Central memory CD8-positive, alpha-beta T cell (primary cell): ENCODE data around the gene GTF2I.
"Not testable (repeated sequence)": the region's sequence is repeated elsewhere in the genome, so short reads cannot be mapped to it uniquely, and the experiment has no call there.

Experiments
- ATAC-seq: fragments of 150-1000 bp; cut with Tn5 transposase; replicated peaks from 2 replicates; pipeline ENCODE4 v1.10.0; 2022; ENCODE audit warnings: mild to moderate bottlenecking, moderate FRiP score, moderate number of reproducible peaks; ENCODE audit not compliant: poor library complexity, severe bottlenecking; ENCODE audit errors: extremely low read depth
- DNase-seq, 2 donors: peaks; one replicate each; pipeline ENCODE4 v3.0.0; 2021; ENCODE audit warnings: low spot score in 2 of 2
- H3K27ac Mint-ChIP-seq: one replicate; pipeline ENCODE4 v1.8.0; 2022; ENCODE audit warnings: low read depth, mild to moderate bottlenecking, moderate library complexity, mixed read lengths
- H3K27me3 Mint-ChIP-seq: one replicate; pipeline ENCODE4 v1.8.0; 2022; ENCODE audit warnings: mixed read lengths
- H3K36me3 Mint-ChIP-seq: one replicate; pipeline ENCODE4 v1.8.0; 2022; ENCODE audit warnings: mild to moderate bottlenecking, moderate library complexity, mixed read lengths; ENCODE audit not compliant: insufficient read depth
- H3K4me1 Mint-ChIP-seq: one replicate; pipeline ENCODE4 v1.8.0; 2022; ENCODE audit warnings: mixed read lengths
- H3K4me3 Mint-ChIP-seq: one replicate; pipeline ENCODE4 v1.8.0; 2022; ENCODE audit warnings: mild to moderate bottlenecking, moderate library complexity, mixed read lengths
- H3K9me3 Mint-ChIP-seq: one replicate; pipeline ENCODE4 v1.8.0; 2022; ENCODE audit warnings: mixed read lengths

Gene GTF2I

DNA sequence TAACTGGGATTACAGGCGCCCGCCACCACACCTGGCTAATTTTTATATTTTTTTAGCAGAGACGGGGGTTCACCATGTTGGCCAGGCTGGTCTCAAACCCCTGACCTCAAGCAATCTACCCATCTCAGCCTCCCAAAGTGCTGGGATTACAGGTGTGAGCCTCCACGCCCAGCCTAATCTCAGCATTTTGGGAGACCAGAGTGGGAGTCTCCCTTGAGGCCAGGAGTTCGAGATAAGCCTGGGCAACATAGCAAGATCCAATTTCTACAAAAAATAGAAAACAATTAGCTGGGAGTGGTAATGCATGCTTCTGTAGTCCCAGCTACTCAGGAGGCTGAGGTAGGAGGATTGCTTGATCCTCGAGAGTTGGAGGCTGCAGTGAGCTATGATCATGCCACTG, 46.9 kb downstream of the GTF2I start:
- H3K27ac Mint-ChIP-seq, H3K4me3 Mint-ChIP-seq, H3K4me1 Mint-ChIP-seq, H3K9me3 Mint-ChIP-seq, DNase-seq, ATAC-seq, H3K27me3 Mint-ChIP-seq: not testable (repeated sequence)
- H3K36me3 Mint-ChIP-seq, result peaks cover 70% of the 10 kb centered on the region

DNA sequence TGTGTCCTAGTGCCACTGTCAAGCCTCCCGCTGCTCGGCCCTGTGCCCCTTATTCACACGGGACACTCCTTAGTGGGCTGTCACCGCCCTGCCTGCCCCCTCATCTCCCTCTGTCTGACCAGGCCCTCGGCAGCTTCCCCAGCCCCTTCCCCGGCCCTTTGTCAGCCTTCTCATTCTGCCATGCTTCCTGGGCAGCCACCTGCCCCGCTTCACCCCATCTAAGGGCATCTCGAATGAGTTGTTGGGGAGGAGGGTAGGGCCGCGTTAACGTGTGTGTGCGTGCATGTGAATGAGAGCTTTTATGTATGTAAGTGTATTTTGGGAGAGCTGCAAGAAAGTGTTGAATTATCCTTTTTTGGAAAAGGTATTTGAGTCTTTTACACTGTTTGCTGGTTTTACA, 49.7 kb downstream of the GTF2I start:
- Mint-ChIP-seq H3K36me3 (peaks cover 64% of the 10 kb centered on the region), H3K27ac (peak overlapping the region; percentile 22), H3K4me1 (no peaks in the 10 kb centered on the region), H3K9me3 (no peaks in the 10 kb centered on the region), H3K27me3 (no peaks in the 10 kb centered on the region), H3K4me3 (no peak overlapping the region)
- DNase-seq, result no peak
- ATAC-seq, result no peak

DNA sequence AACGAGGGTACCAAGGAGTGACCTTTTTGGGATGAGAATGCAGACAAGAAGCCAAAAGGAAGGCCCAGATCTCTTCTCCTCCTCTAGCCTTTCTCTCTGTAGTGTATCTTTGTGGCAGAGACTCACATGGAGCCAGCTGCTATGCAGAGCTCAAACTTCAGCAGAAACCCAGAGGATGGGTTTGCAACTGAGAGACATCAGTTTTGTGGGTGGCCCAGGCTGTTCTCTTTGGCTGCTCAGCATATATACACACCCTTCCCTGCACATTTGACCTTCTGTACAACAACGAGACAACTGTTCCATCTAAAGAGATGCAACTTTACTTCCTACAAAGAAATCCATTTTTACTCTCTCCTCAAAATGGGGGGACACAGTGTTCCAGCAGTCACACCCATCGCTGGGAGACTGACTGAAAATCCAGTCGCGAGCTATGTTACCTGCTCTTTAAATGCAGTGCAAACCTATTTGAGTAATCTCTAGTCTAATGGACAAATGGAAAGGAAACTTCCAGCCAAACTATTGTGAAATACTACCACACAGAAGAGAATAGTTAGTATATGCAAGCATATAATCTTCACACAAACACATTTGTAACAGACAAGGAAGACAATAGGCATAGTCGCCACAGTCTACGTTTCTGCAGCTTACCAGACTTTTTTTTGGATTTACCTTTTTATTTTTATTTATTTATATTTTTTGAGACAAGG, 51.2 kb downstream of the GTF2I start:
- H3K27me3 Mint-ChIP-seq, result no peaks in the 10 kb centered on the region
- peaks cover 58% of the 10 kb centered on the region for H3K36me3 Mint-ChIP-seq

DNA sequence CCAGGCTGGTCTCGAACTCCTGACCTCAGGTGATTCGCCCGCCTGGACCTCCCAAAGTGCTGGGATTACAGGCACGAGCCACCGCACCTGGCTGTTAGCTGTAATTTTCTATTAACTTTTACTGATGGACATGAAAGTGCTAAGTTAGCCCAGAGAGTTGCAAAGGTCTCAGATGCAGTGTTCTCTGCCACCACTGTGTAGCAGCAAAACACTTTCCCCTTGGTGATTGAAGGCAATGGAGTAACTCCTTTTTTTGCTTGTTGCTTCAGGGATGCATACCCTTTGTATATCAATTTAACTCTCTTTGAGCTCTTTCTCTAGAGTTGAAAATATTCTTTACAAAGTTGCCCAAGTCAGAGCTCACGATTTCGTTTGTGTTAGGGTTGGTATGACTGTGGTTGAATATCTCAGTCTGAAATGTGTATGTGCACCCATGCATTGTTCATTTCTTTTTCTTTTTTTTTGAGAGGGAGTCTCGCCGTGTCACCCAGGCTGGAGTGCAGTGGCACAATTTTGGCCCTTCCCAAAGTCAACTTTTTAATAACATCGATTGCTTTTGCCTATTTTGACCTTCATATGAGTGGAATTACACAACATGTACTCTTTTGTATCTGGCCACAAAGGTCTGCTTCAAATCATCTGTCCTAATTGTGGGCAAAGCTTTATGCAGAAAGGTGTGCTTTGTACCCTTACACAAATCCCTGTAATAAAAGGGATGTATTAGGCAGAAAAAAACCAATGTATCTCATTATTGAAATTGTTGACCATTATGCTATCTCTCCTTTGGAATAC, 52.6 kb downstream of the GTF2I start:
- Mint-ChIP-seq H3K9me3 (no peaks in the 10 kb centered on the region), H3K27me3 (no peaks in the 10 kb centered on the region), H3K36me3 (peaks cover 55% of the 10 kb centered on the region), H3K27ac (no peak overlapping the region), H3K4me3 (no peak overlapping the region), H3K4me1 (no peaks in the 10 kb centered on the region)
- no peak for ATAC-seq
- DNase-seq, result no peak

More for the DNA sequence above, 51.2 kb downstream of the GTF2I start:
- no peaks in the 10 kb centered on the region for H3K9me3 Mint-ChIP-seq
- peak overlapping the region; percentile 29 for H3K27ac Mint-ChIP-seq
- no peak overlapping the region for H3K4me3 Mint-ChIP-seq
- ATAC-seq (no peak), DNase-seq (no peak)
- no peaks in the 10 kb centered on the region for H3K4me1 Mint-ChIP-seq

DNA sequence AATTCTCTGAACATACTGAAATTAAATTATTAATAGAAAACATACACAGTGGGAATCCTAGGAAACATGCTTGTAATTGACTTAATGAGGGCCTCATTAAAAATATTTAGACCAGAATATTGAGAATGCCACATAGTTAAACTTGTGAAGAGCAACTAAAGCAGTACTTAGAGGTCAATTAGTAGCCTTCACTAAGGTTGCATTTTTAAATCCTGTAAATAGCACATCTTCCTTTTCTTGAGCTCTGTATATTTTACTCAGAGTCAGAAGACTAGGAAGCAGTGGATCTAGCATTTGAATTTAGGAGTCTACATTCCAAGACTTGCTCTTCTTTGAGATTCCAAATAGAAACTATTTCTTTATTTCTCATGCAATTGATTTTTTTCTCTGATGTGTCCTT, 56.0 kb downstream of the GTF2I start:
- Mint-ChIP-seq H3K27ac (no peak overlapping the region), H3K9me3 (no peaks in the 10 kb centered on the region), H3K4me1 (no peaks in the 10 kb centered on the region), H3K36me3 (peaks cover 44% of the 10 kb centered on the region), H3K27me3 (no peaks in the 10 kb centered on the region), H3K4me3 (no peak overlapping the region)
- no peak for ATAC-seq
- DNase-seq, result no peak

DNA sequence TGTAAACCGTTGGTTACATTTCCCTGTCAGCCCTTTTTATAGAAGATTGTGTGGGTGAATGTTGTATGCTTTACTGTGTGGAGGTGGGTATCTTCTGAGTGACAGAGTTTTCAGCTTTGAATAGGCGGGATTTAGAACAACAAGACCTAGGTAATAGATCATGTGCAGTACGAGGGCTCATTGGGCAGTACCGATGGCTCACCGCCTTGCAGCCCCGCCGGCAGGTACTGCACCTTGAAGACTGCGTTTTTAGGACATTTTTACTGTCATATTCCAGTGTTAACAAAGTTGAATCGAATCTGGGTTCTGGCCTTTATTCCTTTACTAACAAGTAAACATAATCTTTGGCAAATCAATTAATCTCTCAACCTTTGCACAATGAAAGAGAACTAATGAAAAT, 60.4 kb downstream of the GTF2I start:
- DNase-seq, result no peak
- Mint-ChIP-seq H3K27ac (no peak overlapping the region), H3K9me3 (no peaks in the 10 kb centered on the region), H3K36me3 (peaks cover 37% of the 10 kb centered on the region), H3K27me3 (no peaks in the 10 kb centered on the region), H3K4me3 (no peak overlapping the region), H3K4me1 (peaks cover 5% of the 10 kb centered on the region)
- ATAC-seq, result no peak

DNA sequence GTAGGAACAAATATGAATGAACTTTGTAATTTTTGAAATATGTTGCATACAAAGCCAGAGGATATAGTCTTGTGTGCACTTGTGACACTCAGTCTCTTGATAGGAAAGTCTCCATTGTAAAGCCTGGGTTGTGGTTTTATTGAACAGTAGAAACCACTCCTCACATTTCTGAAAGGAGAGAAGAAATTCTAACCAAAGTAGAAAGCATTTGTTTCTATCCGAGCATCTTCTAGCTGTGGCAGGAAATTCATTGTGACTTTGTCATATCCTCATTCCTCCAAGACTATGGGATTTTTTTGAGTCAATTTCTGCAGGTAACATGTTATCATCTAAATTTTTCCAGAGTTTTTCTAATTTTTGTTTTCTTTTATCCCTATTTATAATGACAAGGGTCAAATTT, 60.8 kb downstream of the GTF2I start:
- DNase-seq (no peak), ATAC-seq (no peak)
- Mint-ChIP-seq H3K27ac (no peak overlapping the region), H3K36me3 (peaks cover 37% of the 10 kb centered on the region), H3K4me3 (no peak overlapping the region), H3K27me3 (no peaks in the 10 kb centered on the region), H3K4me1 (peaks cover 5% of the 10 kb centered on the region), H3K9me3 (no peaks in the 10 kb centered on the region)

DNA sequence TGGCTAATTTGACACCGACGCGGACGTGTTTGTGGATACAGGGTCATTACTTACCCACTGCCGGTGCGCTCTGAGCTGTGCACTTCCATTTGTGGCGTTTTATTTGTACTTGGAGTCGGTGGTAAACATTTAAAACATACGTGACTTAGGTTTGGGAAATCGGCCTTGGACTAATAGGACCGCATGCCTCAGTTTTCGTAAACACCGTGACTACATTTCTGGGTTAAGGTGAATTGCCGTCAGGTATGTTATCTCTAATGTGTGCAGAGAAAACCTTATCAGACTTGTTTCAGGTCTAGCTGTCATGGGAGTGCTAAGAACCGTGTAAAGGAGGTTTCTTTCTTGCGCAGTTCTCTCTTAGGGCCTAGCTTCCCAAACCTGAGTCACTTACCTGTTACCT, 64.6 kb downstream of the GTF2I start:
- no peak overlapping the region for H3K4me3 Mint-ChIP-seq
- H3K27ac Mint-ChIP-seq, result no peak overlapping the region
- peaks cover 27% of the 10 kb centered on the region for H3K36me3 Mint-ChIP-seq

DNA sequence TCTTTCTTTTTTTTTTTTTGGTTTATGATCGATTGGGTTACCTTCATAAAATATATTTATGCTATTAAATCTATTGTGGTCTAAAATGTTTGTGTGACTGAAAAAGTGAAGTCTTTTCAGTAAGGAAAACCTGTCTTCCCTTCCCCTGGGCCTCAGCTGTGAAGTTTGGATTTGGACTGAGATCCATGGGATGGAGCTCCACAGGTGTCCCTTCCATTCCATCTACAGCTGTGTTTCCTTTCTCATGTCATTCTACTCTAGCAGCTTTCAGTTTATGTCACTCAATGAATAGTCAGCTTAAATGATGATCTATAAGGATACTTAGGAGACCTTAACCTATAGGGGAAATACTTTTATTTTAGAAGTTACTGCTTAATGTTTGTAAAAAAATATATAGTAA, 68.3 kb downstream of the GTF2I start:
- peaks cover 11% of the 10 kb centered on the region for H3K36me3 Mint-ChIP-seq
- H3K27me3 Mint-ChIP-seq, result no peaks in the 10 kb centered on the region
- no peaks in the 10 kb centered on the region for H3K9me3 Mint-ChIP-seq
- DNase-seq, result no peak
- no peaks in the 10 kb centered on the region for H3K4me1 Mint-ChIP-seq
- H3K27ac Mint-ChIP-seq, result no peak overlapping the region
- H3K4me3 Mint-ChIP-seq, result no peak overlapping the region
- no peak for ATAC-seq

More for the DNA sequence above, 64.6 kb downstream of the GTF2I start:
- H3K27me3 Mint-ChIP-seq, result no peaks in the 10 kb centered on the region
- peaks cover 5% of the 10 kb centered on the region for H3K4me1 Mint-ChIP-seq
- DNase-seq (no peak), ATAC-seq (no peak)
- no peaks in the 10 kb centered on the region for H3K9me3 Mint-ChIP-seq

DNA sequence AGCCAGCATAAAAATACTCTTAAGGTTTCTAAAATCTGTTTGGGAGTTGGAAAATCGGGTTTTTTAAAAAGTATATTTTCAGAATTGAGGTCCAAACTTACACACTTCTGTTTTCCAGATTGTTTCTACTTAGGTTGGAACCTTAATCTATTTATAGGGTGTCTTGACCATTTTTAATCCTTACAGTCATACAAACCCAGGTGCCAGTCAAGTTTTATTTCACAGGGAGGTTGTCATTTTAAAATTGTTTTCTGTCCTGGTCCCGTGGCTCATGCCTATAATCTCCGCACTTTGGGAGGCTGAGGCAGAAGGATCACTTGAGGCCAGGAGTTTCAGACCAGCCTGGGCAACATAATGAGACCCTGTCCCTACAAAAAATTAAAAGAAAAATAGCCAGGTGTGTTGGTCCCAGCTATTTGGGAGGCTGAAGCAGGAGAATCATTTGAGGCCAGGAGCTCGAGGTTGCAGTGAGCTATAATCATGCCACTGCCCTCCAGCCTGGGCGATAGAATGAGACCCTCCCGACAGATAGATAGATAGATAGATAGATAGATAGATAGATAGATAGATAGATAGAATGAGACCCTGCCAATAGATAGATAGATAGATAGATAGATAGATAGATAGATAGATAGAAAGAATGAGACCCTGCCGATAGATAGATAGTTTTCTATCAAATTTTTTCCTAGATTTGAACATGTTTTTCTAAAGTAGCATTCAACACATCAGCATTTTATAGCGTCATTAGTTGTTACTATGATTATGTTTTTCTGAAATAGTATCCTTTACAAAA, 69.0 kb downstream of the GTF2I start:
- DNase-seq, result no peak
- Mint-ChIP-seq H3K27ac (no peak overlapping the region), H3K36me3 (peaks cover 14% of the 10 kb centered on the region), H3K27me3 (no peaks in the 10 kb centered on the region), H3K4me3 (no peak overlapping the region), H3K4me1 (no peaks in the 10 kb centered on the region), H3K9me3 (no peaks in the 10 kb centered on the region)
- no peak for ATAC-seq

DNA sequence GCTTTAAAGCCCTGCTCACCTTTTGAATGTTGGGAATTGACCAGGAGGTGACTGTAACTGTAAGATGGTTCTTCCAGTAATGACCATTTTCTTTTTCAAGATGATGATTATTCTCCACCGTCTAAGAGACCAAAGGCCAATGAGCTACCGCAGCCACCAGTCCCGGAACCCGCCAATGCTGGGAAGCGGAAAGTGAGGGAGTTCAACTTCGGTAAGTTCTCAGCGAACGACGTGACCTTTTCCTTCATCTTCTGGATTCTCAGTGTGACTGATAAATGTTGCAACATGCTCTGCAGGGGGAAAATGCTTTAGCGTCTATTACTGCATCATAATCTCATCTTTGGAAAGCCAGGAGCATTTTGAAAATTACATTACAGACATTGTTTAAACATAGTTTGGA, 71.2 kb downstream of the GTF2I start:
- H3K9me3 Mint-ChIP-seq, H3K27me3 Mint-ChIP-seq, H3K36me3 Mint-ChIP-seq, ATAC-seq, DNase-seq, H3K4me3 Mint-ChIP-seq, H3K4me1 Mint-ChIP-seq, H3K27ac Mint-ChIP-seq: not testable (repeated sequence)

DNA sequence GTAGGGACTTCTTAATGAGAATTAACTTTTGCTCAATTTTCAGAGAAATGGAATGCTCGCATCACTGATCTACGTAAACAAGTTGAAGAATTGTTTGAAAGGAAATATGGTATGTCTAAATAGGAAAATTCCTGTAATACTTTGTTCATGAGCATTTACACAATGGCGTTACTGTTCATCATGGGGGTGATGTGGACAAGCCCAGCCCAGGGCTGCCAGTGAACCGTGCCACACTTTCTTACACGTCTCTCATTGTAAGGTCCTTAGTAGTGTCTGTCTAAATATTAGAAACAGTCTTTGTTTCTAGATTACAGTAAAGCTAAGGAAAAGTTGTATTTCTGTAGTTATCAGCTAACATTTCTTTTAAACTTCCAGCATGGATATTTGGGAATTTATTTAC, 72.7 kb downstream of the GTF2I start:
- not testable (repeated sequence) for H3K27me3 Mint-ChIP-seq, H3K27ac Mint-ChIP-seq, DNase-seq, H3K4me1 Mint-ChIP-seq, H3K9me3 Mint-ChIP-seq, H3K36me3 Mint-ChIP-seq, H3K4me3 Mint-ChIP-seq, ATAC-seq
